SHP77 (cell line): ENCODE data around the gene MRPS18A.
A peak's percentile ranks its signal among the peaks of the same experiment; 100 is the strongest.

Experiments
- DNase-seq, 2 experiments: peaks; one replicate each; lab custom pipeline; 2025; lab: John Stamatoyannopoulos, UW

Gene MRPS18A

DNA sequence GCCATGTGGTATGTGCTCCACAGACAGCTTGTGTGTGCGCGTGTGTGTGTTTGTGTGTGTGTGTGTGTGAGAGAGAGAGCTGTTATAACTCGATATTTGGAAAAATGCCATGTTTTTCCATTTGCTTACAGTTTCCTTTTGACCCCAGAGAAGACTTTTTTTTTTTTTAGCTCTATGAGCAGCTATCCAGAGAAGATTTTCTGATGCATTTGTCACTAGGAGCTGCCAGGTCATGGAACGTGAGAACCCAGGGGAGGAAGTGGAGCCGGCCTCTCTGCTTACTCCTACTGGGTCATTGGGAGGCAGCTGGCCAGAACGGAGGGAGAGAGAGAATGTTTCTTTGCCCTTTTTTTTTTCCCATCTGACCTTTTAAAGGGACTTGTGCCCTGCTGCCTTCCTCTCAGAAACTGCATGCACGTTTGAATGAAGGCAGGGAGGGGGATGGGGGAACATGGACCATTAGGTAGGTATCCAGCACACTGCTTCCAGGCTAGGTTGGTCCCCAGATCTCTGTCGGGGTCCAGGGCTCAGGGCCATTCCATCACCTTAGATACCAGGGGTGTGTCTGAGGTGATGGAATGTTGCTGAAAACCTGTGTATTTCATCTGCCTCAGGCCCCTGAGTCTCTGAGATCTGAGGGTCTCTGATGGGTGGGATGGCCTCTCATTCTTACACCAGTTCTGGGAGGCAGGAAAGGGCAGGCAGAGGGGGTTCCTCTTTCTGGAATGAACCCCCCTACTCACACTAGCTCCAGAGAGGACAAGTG lies 11.2 kb upstream of the MRPS18A start:
- peak in 1 of 2 experiments; percentile 20 for DNase-seq

DNA sequence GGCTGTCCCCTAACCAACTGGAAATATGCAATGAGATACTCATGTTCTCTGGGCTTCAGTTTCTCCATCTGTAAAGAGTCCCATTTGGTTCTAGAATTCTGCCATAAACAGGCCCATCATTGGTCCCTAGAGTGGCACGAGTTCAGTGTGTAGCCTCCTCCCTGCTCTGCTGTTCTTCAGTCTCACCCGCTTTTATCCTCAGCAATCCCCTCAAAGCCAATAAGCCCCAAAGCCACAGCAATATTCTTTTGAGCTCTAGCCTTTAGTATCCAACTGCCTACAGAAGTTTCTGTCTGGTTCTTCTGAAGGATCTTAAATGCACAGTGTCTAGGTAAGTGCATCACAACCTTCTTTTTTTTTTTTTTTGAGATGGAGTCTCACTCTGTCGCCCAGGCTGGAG lies 9.8 kb upstream of the MRPS18A start:
- DNase-seq = no peak

DNA sequence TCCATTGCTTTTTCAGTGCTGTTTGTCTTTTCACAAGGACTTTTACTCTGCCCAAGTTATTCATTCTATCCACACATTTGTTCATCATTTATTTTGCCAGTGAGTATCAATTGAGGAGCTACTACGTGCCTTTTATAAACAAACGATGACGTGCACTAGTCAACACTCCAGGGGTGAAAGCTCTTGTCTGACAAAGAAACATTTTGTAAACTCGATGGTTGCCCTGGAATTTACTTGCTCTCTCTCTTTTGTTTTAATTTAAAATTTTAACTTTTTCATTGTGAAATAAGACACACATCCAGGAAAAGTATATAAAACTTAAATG lies 8.3 kb upstream of the MRPS18A start:
- no peak for DNase-seq

DNA sequence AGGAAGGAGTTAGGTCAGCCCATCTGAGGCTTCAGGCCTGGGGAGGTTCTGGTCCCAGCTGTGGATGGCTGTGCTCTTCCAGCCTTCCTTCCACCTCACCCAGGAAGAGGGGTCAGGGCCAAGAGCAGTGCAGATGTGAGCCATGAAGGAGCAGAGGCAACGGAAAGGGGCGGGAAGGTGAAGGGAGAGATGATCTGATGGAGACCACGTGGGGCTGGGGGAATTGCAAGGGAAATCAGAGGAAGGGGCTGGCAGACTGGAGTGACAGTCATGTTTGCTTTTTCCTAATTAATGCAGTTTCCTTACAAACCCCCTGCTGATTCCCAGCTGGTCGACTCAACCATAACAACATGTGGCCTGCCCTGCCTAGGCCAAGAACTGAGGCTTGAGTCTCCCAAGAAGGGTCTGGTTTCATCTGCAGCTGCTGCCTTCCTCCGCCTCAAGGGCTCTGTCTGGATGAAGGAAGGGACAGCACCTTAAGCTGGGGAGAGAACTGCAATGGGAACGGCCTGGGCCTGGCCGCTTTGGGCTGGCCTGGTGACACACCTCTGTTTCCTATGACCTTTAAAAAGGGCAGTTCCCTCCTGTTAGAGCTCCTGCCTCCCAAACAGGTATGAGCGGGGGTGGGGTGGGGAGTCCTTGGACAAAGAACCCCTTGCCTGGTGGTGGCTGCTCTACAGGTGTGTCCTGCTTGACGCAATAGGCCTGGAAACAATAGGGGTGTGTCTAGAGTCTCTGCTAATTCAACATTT lies 7.8 kb upstream of the MRPS18A start:
- no peak for DNase-seq

DNA sequence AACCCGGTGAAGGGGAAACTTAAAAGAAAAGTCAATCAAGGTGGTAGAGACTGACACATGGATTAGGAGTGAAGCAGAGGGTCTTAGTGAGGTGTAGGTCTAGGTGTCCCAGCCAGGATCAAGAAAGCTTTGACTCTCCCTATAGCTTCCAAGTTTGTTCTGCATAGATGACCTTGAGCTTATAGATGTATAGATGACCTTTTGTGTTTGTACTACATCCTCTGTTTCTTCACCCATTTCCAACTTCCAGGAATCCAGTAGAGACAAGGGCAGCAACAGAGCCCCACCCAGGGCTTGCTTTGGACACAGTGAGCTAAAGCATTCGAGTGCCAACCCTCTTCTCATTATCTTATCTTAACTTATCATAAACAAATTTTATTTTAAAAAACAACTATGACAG lies 1.8 kb upstream of the MRPS18A start:
- DNase-seq = no peak

DNA sequence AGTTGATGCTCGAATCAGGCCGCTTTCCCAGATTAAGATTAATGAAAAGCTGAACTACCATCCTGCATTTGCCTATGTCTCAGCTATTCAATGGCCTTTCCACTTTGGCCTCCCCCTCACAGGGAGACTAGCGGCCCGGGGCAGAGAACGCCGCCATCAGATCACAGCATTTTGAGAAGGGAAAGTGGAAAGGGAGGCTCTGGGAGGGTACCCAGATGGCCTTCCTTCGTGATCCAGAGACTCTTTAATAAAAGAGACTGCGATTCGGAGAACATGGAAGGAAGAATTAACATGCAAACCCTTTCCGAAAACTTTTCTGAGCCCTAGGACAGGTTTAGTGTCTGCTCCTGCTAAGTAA lies 533 bp downstream of the MRPS18A start:
- no peak for DNase-seq

DNA sequence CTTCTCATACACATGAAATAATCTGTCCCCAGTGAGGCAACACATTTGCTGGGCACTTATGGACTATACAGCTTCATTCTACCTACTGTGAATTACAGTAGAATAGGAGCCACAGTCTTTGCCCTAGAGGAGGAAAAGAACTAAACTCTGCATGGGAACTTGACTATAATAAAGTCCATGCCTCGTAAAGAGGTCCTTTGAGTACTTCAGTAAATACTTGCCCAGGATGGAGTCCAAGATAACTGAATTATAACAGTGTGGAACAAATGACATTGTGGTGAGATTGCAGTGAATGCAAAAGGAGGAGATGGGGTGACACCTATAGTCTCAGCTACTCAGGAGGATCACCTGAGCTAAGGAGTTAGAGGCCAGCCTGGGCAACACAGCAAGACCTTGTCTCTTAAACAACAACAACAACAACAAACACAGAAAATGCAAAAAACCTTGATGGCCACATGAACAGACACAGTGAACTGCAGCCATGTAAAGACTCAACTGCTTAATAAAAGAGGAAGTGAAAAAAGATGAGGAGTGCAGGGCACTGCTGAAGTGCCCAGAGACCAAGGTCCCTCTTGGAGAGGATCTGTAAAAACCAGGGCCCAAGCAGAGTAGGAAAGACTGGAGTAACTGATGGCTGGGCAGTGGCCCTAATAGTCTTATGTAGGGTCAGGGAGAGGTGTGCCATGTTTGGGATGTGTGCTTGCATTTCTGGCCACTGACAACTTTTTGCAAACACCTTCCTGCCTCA lies 3.7 kb downstream of the MRPS18A start:
- no peak for DNase-seq

DNA sequence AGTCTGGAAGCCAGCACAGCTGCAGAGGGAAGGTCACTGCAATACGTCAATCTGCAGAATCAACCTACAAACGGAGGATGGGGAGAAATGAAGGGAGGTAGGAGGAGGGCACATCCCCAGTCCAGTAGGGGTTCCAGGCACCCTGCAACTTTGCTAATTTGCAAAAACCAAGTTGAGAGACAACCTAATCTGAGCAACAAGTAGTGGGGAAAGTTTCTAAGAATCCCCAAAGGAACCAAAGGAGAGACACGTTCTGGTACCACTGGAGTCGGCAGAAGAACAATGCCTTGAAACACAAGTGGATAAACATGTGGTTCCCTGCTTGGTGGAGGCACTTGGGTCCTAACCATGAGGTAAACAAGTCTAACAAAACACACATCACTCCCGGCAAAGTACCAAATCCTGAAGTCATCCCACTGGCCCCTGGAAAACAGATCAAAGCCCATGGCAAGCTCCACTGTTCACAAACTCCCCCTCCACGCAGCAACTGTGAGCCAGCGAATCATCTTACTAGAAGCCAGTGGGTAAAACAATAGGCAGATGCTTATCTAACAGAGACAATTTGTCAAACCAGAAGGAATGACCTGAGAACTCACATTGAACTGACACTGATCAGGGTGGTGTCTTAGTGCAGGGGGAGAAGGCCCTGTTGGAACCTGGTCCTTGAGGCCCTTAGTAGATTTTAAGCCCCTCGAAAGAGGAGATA lies 4.7 kb downstream of the MRPS18A start:
- DNase-seq = no peak

DNA sequence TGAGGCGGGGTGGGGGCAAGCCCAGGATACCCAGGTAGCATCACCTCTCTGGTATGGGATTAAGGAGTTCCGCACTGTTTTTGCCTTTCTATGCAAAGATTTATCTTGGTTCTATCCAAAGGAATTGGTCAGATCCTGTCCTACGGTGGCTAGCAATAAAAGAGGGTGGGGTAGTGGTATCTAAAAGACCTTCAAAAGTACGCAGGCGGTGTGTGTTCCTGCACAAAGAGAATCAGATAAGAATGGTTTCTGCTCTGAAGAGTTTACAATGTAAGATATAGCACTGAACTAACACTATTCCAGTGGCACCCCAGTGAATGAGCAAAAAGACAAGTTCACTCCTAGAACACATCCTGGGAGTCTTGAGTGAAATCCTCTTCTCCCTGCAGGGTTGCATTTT lies 6.3 kb downstream of the MRPS18A start:
- DNase-seq = no peak

DNA sequence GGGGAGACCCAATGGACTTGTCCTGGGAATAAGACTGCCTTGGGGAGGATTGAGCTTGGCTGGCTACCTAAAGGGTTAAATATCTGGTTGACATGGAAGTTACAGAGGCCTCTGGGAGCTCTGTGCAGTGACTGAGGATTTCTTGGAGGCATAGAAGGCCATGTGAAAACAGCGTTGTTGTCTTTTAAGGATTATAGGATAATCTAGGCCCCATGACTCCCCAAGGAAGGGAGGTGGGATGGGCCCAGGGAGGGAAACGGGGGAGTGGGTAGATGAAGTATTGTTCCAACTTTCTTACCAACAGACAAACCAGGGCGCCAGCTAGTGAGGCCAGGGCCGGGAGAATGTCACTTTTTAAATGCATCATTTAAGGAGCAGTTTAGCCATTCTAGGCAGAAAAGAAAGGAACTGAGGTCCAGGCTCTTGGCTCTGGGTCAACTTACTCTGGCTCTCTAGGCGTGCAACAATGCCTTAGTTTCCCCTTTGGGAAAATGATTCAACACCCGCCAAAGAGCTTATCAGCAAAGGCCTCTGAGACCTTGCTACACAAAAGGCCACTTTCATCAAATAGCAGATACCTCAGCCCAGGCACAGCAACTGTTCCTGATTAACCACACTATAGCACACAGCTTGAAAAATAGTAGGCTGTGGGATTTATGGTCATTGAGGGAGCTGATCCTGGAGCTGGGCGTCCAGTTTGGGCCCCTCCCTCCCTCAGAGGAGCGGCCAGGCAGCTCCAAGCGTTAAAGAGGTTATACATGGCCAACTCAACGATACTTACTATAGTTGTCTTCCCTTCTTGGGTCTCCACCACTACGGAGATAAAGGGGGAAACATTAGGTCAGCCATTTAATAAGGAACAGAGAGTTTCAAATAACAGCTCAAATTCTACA lies 7.0 kb downstream of the MRPS18A start:
- DNase-seq = no peak

DNA sequence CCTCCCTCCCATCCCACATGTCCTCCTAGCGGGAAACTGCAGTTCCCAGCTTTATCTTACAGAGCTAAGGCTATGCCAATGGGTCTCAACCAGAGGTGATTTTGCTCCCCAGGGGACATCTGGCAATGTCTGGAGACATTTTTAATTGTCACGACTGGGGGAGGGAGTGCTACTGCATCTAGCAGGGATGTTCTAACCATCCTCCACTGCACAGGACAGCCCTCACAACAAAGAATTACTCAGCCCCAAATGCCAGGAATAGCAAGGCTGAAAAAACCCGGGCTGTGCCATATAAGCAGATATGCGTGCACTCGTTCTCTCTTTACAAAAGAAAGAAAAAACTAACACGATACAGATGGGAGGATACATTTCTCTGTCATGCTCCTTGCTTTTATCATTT lies 8.5 kb downstream of the MRPS18A start:
- no peak for DNase-seq

DNA sequence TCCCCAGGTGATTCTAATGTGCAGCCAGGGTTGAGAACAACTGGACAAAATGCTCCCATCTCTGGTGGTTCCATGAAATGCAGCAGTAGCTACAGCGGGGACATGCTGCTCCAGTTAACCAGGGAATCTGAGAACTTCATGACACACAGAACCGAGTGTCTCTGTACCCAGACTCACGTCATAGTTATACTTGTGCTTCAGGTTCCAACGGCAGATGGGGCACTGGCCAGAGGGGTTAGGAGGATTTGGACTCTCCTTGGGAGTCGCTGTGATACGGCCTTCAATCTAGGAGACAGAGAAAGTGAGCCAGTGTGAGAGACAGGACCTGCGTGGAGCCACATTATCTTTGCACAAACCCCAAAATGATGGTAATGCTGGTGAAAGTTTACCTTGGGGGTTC lies 9.2 kb downstream of the MRPS18A start:
- no peak for DNase-seq

DNA sequence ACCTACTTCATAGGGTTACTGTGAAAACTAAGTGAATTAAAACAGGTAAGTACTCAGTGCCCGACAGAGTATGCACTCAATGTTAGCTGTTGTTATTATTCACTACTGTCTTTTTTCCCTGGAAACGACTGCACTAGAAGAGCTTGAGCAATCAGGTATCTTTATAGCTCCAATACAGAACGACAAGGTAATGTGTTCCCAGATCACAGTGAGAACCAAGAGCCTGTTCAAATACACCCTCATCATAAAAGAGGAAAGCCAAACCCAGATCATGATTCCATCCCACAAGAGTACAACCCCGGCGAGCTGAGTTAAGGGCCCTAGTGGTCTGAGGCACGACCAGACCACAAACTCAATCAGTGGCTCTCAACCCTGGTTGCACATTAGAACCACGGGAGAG lies 9.8 kb downstream of the MRPS18A start:
- no peak for DNase-seq

DNA sequence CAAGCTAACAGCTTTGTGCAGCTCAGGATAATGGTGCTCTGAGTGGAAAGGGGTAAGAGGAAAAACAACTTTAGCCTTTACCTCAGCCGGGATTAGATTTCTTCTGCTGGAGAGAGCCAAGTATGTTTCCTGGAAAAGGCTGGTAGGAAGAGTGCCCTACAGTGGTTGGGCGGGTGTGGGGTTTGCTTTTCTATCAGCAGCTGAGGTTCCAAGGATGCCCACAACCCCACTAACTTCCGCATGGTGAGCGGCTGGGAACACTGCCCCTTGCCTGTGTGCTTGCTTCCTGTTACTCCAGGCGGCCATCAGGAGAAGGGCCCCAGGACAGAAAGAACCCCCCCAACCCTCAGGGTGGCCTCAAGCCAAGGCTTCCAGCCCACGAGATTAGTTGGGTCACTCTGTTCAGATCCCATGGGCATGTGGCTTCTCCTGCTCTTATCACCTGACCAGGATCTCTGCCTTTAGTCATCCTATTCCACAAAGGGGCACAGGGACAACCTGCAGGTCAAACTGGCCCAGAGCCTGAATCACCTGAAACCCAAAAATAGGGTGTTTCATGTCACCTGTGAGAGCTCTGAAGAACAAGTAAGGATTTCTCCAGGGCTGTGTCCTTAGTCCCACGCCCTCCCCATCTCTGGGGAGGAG lies 10.5 kb downstream of the MRPS18A start:
- no peak for DNase-seq

DNA sequence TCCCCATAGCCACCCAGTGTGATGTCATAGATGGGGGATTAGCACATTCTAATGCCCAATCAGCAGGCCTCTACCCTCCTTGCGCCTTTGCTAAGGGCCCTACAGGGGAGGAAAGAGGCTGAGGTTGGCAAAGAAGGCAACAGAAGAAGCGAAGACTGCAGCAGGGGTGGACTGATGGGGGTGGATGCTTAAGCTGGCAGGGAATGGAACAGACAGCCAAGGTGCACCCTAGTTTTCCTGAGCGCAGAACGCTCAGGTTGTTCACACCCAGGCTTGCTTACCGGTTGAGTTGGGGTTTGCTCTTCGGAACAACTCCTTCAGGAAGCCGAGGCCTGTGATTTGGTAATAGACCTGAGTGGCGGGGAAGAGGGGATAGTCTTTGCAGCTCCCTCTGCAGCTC lies 12.7 kb downstream of the MRPS18A start:
- DNase-seq = no peak

DNA sequence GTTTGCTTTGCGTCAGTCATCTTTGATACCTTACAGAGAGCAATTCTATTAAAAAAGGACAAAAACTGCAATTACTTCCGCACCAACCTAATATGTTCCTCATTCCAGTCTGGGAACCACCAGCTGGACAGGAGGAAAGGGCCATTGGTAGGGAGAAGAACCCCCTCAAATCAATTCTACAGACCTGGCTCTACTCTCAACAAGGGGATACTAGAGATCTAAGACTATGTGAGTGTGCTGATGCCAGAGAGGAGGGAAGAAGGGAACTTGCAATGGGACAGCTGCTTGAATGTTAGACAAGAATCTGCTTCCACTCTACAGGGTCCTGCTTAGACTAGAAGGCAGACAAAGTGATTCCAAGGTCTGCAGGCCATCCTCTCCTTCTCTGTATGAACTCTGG lies 13.3 kb downstream of the MRPS18A start:
- no peak for DNase-seq

DNA sequence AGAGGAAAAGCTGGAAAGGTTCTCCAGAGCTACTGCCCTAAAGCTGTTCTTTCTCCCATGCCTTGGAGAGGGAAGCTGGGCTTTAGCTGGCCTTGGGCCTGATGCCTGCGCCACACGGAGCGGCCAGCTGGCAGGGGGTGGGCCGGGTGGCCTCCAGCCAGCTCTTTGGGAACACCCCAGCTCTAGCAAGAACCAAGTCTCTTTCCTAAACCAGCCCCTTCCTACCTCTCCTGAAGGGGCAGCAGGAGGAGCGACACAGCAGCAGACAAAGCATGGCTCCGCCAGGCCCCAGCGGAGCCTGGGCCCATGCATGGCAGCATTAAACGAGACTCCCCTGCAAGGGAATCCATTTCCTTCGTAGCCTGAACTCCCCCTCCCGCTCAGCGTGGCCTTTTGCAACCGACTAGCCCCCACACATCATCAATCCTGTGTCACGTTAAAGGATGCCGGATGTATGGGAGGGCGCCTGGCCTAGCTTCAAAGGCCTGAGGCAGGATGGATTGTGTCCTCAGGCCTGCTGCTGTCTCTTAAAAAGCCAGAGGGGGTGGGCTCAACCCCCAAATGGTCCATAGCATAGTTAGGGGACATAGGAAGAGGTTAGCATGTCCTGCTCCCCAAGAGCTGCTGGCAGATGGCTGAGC lies 14.0 kb downstream of the MRPS18A start:
- DNase-seq = no peak

DNA sequence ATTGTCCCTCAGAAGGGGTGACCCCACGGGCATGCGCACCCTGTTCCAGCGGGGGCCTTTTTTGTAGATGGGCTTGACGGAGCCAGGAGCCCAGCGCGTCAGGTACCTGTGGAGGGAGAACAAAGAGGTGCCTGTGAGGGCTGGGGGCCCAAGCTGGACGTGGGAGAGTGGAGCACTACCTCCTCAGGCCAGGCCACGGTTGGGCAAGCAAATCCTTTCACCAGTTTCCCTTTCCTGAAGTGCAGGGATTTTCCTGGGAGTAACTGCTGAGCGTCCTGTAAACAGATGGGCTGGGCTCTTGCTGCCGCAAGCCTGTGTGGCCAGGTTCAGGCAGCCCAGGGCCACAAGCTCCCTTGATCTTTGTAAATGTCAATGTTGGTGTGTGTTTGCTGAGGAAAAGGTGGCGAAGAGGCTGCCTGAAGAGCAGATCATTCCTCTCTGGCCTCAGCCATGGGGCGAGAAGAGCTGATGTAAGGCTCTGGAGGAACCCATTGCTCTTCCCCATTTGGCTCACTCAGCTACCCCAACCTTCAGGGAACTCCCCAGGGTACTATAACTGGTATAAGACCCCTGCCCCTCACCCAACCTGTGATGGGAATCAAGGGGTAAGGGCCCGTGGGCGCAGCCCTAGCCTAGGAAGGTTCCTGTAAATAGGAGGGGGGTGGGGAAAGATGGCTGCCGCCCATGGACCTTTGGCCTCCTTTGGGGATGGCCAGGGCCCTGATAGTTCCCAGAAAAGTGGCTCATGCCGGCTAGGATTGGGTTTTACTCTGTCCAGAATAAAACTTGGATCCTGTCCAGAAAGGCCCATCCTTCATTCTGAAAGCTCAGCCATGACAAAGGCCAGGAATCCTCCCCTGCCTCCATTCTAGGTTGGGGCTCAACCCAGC lies 15.5 kb downstream of the MRPS18A start:
- DNase-seq = no peak

DNA sequence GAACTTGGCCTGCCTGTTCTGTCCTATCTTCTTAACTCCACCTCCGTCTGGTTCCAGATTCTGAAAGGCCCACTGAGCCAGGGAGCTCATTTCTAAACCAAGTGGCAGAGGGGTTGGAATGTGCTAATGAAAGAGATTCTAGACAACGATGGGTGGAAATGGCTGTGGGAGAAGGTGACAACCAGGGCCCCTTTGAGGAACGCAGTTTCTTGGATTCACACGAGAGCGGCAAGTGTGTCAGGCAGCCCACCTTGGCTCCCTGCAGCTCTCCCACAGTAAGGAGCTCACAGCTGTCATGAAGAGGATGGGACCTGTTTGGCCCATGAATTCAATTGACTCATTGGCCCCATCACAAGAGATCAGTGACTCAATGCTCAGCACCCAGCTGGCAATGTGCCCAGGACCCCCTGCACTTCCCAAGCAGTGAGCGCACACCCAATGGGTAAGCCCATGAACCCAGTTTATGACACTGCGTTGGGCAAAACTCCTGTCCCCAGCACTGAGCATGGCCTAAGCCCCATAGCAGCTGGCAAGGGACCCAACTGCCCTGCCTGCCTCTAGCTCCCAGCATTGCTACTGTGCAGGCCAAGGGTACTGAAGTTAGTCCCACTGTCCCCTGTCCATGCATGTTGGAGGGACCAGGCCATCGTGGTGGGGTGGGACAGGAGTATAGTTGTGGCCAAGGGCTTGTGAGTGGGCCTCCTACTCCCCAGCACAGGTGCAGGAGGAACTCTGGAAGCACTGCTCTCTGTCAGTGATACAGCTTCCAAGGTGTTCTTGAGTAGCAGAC lies 16.4 kb downstream of the MRPS18A start:
- DNase-seq = no peak
